Measurements from ENCODE around the gene TFIP11.
A peak's percentile ranks its signal among the peaks of the same experiment; 100 is the strongest.
"Not testable (repeated sequence)": the region's sequence is repeated elsewhere in the genome, so short reads cannot be mapped to it uniquely, and the experiment has no call there.

TFIP11 gene

DNA sequence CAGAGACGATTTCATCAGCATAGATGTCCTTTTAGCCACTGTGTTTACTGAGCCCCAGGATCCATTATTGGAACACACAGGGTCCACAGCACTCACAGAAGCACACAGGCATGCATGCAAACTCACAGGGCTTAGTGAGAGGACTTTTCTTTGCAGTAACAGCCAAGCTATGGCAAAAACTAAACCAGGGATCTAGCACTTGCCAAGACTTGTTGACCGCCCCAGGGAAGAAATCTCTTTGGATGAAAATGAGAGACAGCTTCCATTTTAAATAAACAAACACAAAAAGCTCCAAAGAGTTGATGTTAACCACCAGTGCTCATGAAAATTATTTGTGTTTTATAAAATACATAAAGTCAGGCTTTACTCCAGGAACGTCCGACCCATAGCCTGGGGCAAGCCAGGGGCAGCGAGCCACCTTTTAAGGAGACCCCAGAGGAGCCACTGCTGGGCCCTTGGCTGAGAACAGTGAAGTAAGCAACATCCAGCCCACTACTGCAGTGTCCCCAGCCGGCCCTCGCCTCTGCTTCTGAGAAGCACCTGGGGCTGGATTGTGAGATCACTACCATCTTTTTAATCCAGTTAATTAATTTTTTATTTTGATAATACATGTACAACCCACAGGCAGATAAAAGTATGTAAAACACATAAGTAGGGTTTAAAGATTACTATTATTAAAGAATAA, 22.0 kb upstream of the TFIP11 start:
- H3K9me3 ChIP-seq (ENCODE audit: control insufficient read depth, insufficient read depth, low read length) = no peaks in the 10 kb centered on the region
- no peaks in the 10 kb centered on the region for H3K36me3 ChIP-seq (ENCODE audit: insufficient read depth, low read length)
- H3K9ac ChIP-seq (ENCODE audit: low read depth, low read length) = no peak overlapping the region
- no peaks in the 10 kb centered on the region for H3K4me1 ChIP-seq (ENCODE audit: insufficient read depth, low read length)

DNA sequence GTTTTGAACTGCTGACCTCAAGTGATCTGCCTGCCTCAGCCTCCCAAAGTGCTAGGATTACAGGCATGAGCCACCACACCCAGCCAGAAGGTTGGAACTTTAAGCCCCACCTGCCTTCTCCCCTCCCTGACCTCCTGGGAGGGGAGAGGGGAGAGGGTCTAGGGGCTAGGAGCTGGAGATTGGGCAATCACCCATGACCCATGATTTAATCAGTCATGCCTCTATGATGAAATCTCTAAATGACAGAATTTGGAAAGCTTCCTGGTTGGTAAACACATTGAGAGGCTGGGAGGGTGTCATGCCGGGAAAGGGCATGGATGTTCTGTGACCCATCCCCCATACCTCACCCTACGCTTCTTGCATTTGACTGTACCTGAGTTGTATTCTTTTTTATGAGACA, 17.1 kb upstream of the TFIP11 start:
- H3K9me3 ChIP-seq (ENCODE audit: control insufficient read depth, insufficient read depth, low read length) = no peaks in the 10 kb centered on the region
- H3K36me3 ChIP-seq (ENCODE audit: insufficient read depth, low read length) = peaks cover 12% of the 10 kb centered on the region
- H3K9ac ChIP-seq (ENCODE audit: low read depth, low read length) = no peak overlapping the region
- H3K4me1 ChIP-seq (ENCODE audit: insufficient read depth, low read length) = no peaks in the 10 kb centered on the region

DNA sequence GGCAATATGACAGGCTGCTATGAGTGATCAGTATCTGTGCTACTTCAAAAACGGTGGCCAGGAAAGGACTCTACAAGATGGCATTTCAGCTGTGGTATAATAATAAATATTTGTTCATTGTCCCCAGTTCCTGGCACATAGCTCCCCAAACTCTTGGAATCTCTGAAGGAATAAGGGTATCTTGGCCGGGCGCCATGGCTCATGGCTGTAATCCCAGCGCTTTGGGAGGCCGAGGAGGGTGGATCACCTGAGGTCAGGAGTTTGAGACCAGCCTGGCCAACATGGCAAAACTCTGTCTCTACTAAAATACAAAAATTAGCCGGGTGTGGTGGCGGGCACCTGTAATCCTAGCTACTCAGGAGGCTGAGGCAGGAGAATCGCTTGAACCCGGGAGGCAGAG, 16.2 kb upstream of the TFIP11 start:
- peaks cover 12% of the 10 kb centered on the region for H3K36me3 ChIP-seq (ENCODE audit: insufficient read depth, low read length)
- not testable (repeated sequence) for H3K9ac ChIP-seq (ENCODE audit: low read depth, low read length); H3K9me3 ChIP-seq (ENCODE audit: control insufficient read depth, insufficient read depth, low read length); H3K4me1 ChIP-seq (ENCODE audit: insufficient read depth, low read length)

DNA sequence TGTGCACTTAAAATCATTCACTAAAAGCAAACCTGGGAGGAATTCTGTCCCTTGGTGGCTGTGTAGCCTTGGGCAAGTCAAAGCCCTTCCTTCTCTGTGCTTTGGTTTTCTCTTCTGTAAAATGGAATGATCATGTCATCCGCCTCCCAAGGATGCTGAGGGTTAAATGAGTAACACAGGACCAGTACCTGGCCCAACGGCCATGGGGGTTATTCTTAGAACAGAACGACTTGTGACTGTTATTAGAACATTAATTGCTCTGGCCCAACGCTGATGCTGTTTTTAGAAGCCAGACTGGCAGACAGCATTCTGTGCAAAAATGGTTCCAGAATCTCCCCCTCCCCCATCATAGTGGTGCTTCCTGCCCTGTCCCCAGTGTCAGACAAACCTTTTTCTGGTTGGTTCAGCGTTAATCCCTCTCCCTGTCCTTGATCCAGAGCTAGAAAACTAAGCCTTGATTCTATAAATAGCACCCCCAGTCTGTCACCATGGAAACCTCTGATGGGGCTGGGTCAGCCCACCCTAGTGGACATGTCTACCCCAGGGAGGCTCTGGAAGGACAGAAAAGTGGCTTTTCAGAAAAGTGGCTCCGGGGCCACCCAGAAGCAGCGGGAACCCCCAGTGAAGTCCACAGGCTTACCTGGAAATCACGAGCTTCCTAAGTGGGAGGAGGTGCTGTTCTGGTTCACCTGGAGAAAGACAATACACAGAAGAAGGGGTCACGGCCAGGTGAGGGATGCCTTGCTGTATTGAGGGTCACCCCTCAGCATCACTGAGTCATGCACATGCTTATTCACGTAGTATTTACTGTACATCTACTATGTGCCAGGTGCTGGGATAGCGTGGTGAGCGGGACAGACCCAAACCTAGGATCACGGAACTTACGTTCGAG, 15.5 kb upstream of the TFIP11 start:
- Histone ChIP-seq H3K9me3 (ENCODE audit: control insufficient read depth, insufficient read depth, low read length) (no peaks in the 10 kb centered on the region), H3K9ac (ENCODE audit: low read depth, low read length) (no peak overlapping the region), H3K4me1 (ENCODE audit: insufficient read depth, low read length) (no peaks in the 10 kb centered on the region), H3K36me3 (ENCODE audit: insufficient read depth, low read length) (peaks cover 12% of the 10 kb centered on the region)

DNA sequence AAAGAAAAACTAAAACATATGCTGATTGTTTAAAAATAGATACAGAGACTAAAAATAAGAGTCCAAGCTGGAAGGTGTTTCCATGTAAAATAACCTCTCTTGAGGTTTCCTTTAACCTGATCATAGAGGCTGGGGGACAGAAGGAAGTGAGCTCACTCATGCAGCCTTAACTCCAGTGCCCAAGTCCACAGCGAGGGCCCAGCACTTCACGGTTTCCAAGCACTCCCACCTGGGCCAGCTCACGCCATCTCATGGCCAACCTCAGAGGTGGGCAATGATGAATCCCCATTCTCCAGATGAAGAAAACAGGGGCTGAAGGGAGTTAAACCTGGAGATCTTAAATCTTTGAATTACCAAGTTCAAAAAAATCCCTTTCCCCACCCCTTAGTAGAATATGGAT, 14.9 kb upstream of the TFIP11 start:
- Histone ChIP-seq H3K9me3 (ENCODE audit: control insufficient read depth, insufficient read depth, low read length) (no peaks in the 10 kb centered on the region), H3K4me1 (ENCODE audit: insufficient read depth, low read length) (no peaks in the 10 kb centered on the region), H3K9ac (ENCODE audit: low read depth, low read length) (no peak overlapping the region), H3K36me3 (ENCODE audit: insufficient read depth, low read length) (peaks cover 12% of the 10 kb centered on the region)

DNA sequence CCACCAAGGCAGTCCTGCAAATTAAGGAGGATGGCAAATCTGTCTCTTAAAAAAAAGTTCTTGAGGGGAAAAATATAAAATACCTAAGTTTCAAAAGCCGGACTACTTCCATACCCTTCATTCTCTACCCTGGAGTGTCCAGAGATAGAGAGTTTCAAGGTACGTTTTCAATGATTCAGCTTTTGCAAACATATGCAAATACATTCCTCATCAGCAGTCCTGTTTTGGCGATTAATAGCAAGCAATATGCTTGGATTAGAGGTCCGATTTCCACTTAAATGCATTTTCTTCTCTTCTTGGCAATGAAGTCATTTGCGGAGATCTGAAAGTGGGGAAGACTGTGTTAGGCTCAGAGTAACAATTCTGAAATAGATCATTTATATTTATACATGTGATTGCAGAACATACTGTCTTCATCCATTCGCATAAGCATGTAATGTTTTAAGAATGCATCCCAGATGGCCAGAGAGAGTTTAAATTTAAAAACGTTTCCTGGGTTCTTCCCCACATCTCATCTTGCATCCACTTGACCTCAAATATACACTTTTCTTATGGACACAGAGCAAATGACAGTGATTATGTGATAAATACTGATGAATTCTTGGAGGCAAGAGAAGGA, 13.8 kb upstream of the TFIP11 start:
- H3K9me3 ChIP-seq (ENCODE audit: control insufficient read depth, insufficient read depth, low read length) = no peaks in the 10 kb centered on the region
- H3K9ac ChIP-seq (ENCODE audit: low read depth, low read length) = no peak overlapping the region
- H3K4me1 ChIP-seq (ENCODE audit: insufficient read depth, low read length) = no peaks in the 10 kb centered on the region
- H3K36me3 ChIP-seq (ENCODE audit: insufficient read depth, low read length) = peaks cover 12% of the 10 kb centered on the region

DNA sequence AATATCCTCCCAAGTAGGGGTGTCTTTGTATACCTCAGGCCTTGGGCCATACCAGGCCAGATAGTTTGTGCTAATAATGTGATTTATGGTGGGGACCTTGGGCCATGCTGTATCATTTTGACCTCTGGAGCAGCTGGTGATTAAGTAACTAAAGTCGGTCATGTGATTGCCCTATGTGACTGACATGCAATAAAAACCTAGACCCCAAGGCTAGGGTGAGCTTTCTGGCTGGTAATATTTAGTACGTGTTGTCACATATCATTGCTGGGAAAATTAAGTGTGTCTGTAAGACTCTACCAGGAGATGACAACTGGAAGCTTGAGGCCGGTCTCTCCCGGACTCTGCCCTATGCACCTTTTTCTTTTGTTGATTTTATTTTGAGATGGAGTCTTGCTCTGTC, 12.6 kb upstream of the TFIP11 start:
- Histone ChIP-seq H3K9ac (ENCODE audit: low read depth, low read length) (no peak overlapping the region), H3K4me1 (ENCODE audit: insufficient read depth, low read length) (no peaks in the 10 kb centered on the region), H3K9me3 (ENCODE audit: control insufficient read depth, insufficient read depth, low read length) (no peaks in the 10 kb centered on the region), H3K36me3 (ENCODE audit: insufficient read depth, low read length) (peaks cover 12% of the 10 kb centered on the region)

DNA sequence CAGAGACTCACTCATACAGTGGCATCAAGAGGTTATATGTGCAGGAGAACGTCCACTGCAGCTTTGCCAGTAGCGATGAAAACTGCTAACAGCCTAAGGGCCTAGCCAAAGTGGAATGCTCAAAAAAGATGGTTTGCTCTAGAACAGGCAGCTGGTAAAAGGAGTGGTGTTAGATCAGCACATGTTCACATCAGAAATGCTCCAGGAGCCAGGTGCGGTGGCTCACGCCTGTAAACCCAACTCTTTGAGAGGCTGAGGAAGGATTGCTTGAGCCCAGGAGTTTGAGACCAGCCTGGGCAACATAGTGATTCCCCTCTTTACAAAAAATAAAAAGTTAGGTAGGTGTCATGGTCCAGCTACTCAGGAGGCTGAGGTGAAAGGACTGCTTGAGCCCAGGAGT, 10.3 kb upstream of the TFIP11 start:
- H3K9me3 ChIP-seq (ENCODE audit: control insufficient read depth, insufficient read depth, low read length) = no peaks in the 10 kb centered on the region
- H3K9ac ChIP-seq (ENCODE audit: low read depth, low read length) = no peak overlapping the region
- peaks cover 12% of the 10 kb centered on the region for H3K36me3 ChIP-seq (ENCODE audit: insufficient read depth, low read length)
- H3K4me1 ChIP-seq (ENCODE audit: insufficient read depth, low read length) = no peaks in the 10 kb centered on the region

DNA sequence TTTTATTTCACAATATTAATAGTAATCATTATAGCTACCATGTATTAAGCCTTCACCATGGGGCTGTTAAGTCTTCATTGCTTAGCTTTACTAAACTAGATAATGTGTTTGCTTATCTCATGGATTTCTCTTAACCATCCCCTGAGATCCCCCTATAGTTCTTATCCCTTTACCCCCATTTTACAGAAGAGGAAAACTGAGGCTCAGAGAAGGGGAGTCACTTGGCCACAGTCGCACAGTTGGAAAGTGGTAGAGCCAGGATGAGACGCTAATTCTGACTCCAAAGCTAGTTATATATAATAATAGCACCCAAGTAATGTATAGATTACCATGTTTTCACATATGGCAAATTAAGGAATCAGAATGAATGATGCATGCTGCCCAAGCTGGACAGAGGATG, 9.7 kb upstream of the TFIP11 start:
- H3K9me3 ChIP-seq (ENCODE audit: control insufficient read depth, insufficient read depth, low read length) = no peaks in the 10 kb centered on the region

DNA sequence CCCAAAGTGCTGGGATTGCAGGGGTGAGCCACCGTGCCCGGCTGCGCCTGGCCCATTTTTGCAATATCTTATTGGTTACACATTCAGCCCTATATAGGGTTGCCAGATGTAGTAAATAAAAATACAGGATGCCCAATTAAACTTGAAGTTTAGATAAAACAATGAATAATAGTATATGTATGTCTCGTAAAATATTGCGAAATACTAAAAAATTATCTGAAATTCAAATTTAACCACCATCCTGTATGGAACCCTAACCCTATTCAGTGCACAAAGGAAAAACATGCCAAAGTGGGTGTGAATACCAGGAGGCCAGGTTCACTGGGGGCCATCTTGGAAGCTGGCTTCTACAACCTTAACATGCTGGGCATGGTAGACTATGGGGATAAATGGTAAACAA, 5.2 kb upstream of the TFIP11 start:
- H3K36me3 ChIP-seq (ENCODE audit: insufficient read depth, low read length) = no peaks in the 10 kb centered on the region
- peaks cover 4% of the 10 kb centered on the region for H3K4me1 ChIP-seq (ENCODE audit: insufficient read depth, low read length)
- no peaks in the 10 kb centered on the region for H3K9me3 ChIP-seq (ENCODE audit: control insufficient read depth, insufficient read depth, low read length)
- no peak overlapping the region for H3K9ac ChIP-seq (ENCODE audit: low read depth, low read length)

More for the DNA sequence above, 9.7 kb upstream of the TFIP11 start:
- Histone ChIP-seq H3K4me1 (ENCODE audit: insufficient read depth, low read length) (no peaks in the 10 kb centered on the region), H3K36me3 (ENCODE audit: insufficient read depth, low read length) (peaks cover 7% of the 10 kb centered on the region; the same call in 1 of the 2 replicates), H3K9ac (ENCODE audit: low read depth, low read length) (no peak overlapping the region)

DNA sequence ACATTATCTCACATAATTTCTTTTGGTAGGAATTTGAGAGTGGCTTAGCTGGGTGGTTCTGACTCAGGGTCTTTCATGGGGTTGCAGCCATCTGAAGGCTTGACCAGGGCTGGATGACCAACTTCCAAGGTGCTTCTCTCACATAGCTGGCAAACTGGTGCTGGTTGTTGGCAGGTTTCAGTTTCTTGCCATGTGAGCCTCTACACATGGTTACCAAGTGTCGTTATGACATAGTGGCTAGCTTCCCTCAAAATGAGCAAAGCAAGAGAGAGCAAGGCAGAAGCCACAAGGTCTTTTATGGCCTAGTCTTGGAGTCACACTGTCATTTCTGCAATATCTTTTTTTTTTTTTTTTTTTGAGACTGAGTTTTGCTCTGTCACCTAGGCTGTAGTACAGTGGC, 4.2 kb upstream of the TFIP11 start:
- H3K9me3 ChIP-seq (ENCODE audit: control insufficient read depth, insufficient read depth, low read length) = no peaks in the 10 kb centered on the region
- H3K4me1 ChIP-seq (ENCODE audit: insufficient read depth, low read length) = peaks cover 4% of the 10 kb centered on the region
- no peak overlapping the region for H3K9ac ChIP-seq (ENCODE audit: low read depth, low read length)
- H3K36me3 ChIP-seq (ENCODE audit: insufficient read depth, low read length) = no peaks in the 10 kb centered on the region

DNA sequence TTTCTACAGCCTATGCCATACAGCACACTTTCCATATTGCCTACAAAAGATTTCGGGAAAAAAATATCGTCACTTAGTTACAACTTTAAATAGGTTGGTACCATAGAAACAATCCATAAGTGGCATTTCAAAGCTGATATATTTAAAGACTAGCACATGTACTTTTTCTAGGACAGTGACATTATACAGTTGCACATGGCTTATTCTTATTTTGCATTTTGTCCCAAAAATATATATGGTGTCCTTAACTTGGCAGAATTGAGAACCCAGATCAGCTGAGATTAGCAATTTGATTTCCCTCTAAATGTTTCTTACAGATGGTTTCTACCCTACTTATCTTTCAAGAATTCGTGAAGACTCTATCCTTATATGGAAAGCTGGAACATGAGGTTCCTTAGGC, 3.7 kb upstream of the TFIP11 start:
- no peaks in the 10 kb centered on the region for H3K36me3 ChIP-seq (ENCODE audit: insufficient read depth, low read length)

DNA sequence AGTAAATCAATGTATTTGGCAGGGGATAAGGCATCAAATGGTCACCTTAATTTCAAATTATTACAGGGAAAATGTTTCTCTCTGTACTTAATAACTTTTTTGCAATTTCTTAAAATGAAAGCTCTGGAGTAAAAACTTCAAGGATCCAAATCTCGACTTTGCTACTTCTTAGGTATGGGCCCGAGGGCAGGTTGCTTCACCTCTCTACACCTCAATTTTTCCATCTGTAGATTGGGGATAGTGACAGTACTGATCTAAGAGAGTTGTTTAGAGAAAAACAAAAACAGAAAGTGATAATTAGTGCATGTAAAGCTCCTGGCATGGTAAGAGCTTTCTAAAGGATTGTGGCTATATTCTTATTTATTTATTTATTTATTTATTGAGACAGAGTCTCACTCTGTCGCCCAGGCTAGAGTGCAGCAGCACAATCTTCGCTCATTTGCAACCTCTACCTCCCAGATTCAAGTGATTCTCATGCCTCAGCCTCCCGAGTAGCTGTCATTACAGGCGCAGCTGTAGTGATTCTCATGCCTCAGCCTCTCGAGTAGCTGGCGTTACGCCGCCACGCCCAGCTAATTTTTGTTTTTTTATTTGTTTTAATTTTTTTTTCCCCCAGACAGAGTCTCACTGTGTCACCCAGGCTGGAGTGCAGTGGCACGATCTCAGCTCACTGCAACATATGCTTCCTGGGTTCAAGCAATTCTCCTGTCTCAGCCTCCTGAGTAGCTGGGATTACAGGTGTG, 2.3 kb upstream of the TFIP11 start:
- Histone ChIP-seq H3K4me1 (ENCODE audit: insufficient read depth, low read length) (peaks cover 4% of the 10 kb centered on the region), H3K9ac (ENCODE audit: low read depth, low read length) (no peak overlapping the region), H3K9me3 (ENCODE audit: control insufficient read depth, insufficient read depth, low read length) (no peaks in the 10 kb centered on the region), H3K36me3 (ENCODE audit: insufficient read depth, low read length) (0 out of 2 replicates have a peak, but pooled peaks cover 4% of the 10 kb centered on the region)

More for the DNA sequence above, 3.7 kb upstream of the TFIP11 start:
- H3K9ac ChIP-seq (ENCODE audit: low read depth, low read length) = no peak overlapping the region
- no peaks in the 10 kb centered on the region for H3K9me3 ChIP-seq (ENCODE audit: control insufficient read depth, insufficient read depth, low read length)
- peaks cover 4% of the 10 kb centered on the region for H3K4me1 ChIP-seq (ENCODE audit: insufficient read depth, low read length)

DNA sequence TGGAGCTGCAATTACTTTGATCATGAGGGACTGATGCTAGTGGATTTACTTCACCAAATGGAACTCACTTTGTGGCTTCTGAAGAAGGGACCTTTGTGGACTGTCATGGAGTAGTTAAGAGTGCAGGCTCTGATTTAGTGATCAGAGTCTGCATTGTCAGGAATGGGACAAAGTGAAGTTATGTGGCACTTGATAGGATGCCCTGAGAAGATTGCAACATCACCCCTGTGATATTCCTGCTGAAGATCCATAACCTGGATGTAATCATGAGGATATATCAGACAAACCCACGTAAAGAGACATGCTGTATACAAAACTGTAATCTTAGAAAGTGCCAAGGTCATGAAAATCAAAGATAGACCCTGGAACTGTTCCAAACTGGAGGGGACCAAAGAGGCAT, 1.6 kb upstream of the TFIP11 start:
- peaks cover 4% of the 10 kb centered on the region for H3K4me1 ChIP-seq (ENCODE audit: insufficient read depth, low read length)
- 0 out of 2 replicates have a peak, but pooled peaks cover 7% of the 10 kb centered on the region for H3K36me3 ChIP-seq (ENCODE audit: insufficient read depth, low read length)
- H3K9me3 ChIP-seq (ENCODE audit: control insufficient read depth, insufficient read depth, low read length) = no peaks in the 10 kb centered on the region
- peak overlapping the region; percentile 18; the same call in 1 of the 2 replicates for H3K9ac ChIP-seq (ENCODE audit: low read depth, low read length)
